VCaP (cell line): ENCODE measurements around the gene LRPPRC.
A peak's percentile ranks its signal among the peaks of the same experiment; 100 is the strongest.

Source experiments
- H3K27ac ChIP-seq: fragments of 450-650 bp; 2 replicates; pipeline ENCODE4 v1.5.1; 2017
- CTCF ChIP-seq: fragments of 450-650 bp; conservative IDR thresholded peaks from 2 replicates; pipeline ENCODE4 v1.5.1; 2017; ENCODE audit warnings: mild to moderate bottlenecking, moderate library complexity

Gene LRPPRC

GRCh38 chr2:43977677-43978375, 18.0 kb downstream of the LRPPRC start:
- no peak for TF ChIP-seq CTCF

GRCh38 chr2:43960921-43961320, 34.9 kb downstream of the LRPPRC start:
- TF ChIP-seq CTCF = no peak
- H3K27ac ChIP-seq = no peak overlapping the region

More at GRCh38 chr2:43977677-43978375, 18.0 kb downstream of the LRPPRC start:
- no peak overlapping the region for H3K27ac ChIP-seq

- H3K27ac ChIP-seq = no peak overlapping the region
- no peak for TF ChIP-seq CTCF
Observed at GRCh38 chr2:43958397-43959275, 37.2 kb downstream of the LRPPRC start.

GRCh38 chr2:43950383-43951008, 45.3 kb downstream of the LRPPRC start:
- H3K27ac ChIP-seq = peak overlapping the region; percentile 3; the same call in 1 of the 2 replicates
- TF ChIP-seq CTCF = peak; percentile 73

GRCh38 chr2:43948370-43948769, 47.4 kb downstream of the LRPPRC start:
- peak overlapping the region; percentile 71 for H3K27ac ChIP-seq
- TF ChIP-seq CTCF = no peak

GRCh38 chr2:43946685-43947084, 49.1 kb downstream of the LRPPRC start:
- peak overlapping the region; percentile 71 for H3K27ac ChIP-seq
- no peak for TF ChIP-seq CTCF

GRCh38 chr2:43945439-43945838, 50.4 kb downstream of the LRPPRC start:
- TF ChIP-seq CTCF = no peak
- H3K27ac ChIP-seq = peak overlapping the region; percentile 71
